ENCODE results near the gene CCDC188.
"Not testable (repeated sequence)": the region's sequence is repeated elsewhere in the genome, so short reads cannot be mapped to it uniquely, and the experiment has no call there.

- TF ChIP-seq, protein P1, sequence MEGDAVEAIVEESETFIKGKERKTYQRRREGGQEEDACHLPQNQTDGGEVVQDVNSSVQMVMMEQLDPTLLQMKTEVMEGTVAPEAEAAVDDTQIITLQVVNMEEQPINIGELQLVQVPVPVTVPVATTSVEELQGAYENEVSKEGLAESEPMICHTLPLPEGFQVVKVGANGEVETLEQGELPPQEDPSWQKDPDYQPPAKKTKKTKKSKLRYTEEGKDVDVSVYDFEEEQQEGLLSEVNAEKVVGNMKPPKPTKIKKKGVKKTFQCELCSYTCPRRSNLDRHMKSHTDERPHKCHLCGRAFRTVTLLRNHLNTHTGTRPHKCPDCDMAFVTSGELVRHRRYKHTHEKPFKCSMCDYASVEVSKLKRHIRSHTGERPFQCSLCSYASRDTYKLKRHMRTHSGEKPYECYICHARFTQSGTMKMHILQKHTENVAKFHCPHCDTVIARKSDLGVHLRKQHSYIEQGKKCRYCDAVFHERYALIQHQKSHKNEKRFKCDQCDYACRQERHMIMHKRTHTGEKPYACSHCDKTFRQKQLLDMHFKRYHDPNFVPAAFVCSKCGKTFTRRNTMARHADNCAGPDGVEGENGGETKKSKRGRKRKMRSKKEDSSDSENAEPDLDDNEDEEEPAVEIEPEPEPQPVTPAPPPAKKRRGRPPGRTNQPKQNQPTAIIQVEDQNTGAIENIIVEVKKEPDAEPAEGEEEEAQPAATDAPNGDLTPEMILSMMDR (IDR thresholded peaks at IDR 0.05; ENCODE audit: borderline replicate concordance, extremely low read depth, low read length, poor library complexity, severe bottlenecking): not testable (repeated sequence)
- TF ChIP-seq EZH2 (IDR thresholded peaks at IDR 0.05; ENCODE audit: borderline replicate concordance, low read depth, low read length, severe bottlenecking): not testable (repeated sequence)
Observed at GRCh38 chr22:20159531-20159930, 8.7 kb upstream of the CCDC188 start.
